ENCODE measurements around the gene RPS13.
"Not testable (repeated sequence)": the region's sequence is repeated elsewhere in the genome, so short reads cannot be mapped to it uniquely, and the experiment has no call there.

The RPS13 gene

GRCh38 chr11:17077520-17078401 is at the start of gene RPS13:
TSS of gene RPS13 (minus strand) at chr11:17077667. CDS start at chr11:17077641, 26 bp downstream.
- Histone ChIP-seq H3K4me3 (ENCODE audit: low read length) (peak within 1 kb of the TSS; percentile 84), H3K4me1 (ENCODE audit: insufficient read depth, low read length) (peaks cover 18% of the 10 kb centered on the region), H3K27me3 (ENCODE audit: insufficient read depth, low read length) (no peaks in the 10 kb centered on the region), H3K36me3 (ENCODE audit: insufficient read depth, low read length) (peaks cover 29% of the 10 kb centered on the region), H2AFZ (ENCODE audit: low read depth, low read length) (peak within 1 kb of the TSS; percentile 74), H3K9me3 (ENCODE audit: low read length) (no peaks in the 10 kb centered on the region)

- Histone ChIP-seq H2AFZ (ENCODE audit: low read depth, low read length) (no peak overlapping the region), H3K9me3 (ENCODE audit: low read length) (peaks cover 3% of the 10 kb centered on the region), H3K4me1 (ENCODE audit: insufficient read depth, low read length) (no peaks in the 10 kb centered on the region), H3K4me3 (ENCODE audit: low read length) (no peak overlapping the region), H3K36me3 (ENCODE audit: insufficient read depth, low read length) (peaks cover 50% of the 10 kb centered on the region), H3K27me3 (ENCODE audit: insufficient read depth, low read length) (no peaks in the 10 kb centered on the region)
Observed at GRCh38 chr11:17121981-17122380, 44.5 kb upstream of the RPS13 start.

DNA sequence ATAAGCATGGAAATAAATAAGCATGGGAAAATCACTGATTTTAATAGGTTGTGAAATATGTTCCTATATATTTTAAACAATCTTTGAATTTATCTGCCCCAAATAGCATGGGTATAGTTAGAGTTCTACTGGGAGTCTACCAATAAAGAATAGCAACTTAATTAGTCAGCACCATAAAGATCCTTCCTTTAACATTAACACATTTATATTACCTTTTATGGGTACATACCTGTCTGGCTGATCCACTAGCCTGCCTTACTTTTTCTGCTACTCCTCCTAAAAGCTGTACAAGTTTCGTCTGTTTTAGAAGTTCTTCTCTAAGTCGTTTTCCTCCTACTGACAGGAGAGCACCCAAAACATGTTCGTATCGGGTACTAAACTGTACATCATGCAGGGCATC is 39.8 kb upstream of the RPS13 start:
- Histone ChIP-seq H3K27me3 (ENCODE audit: insufficient read depth, low read length) (no peaks in the 10 kb centered on the region), H3K9me3 (ENCODE audit: low read length) (peaks cover 3% of the 10 kb centered on the region), H2AFZ (ENCODE audit: low read depth, low read length) (no peak overlapping the region), H3K36me3 (ENCODE audit: insufficient read depth, low read length) (peaks cover 60% of the 10 kb centered on the region), H3K4me3 (ENCODE audit: low read length) (no peak overlapping the region), H3K4me1 (ENCODE audit: insufficient read depth, low read length) (no peaks in the 10 kb centered on the region)

GRCh38 chr11:17116117-17116516 is 38.6 kb upstream of the RPS13 start:
- H2AFZ ChIP-seq (ENCODE audit: low read depth, low read length), result no peak overlapping the region
- no peaks in the 10 kb centered on the region for H3K4me1 ChIP-seq (ENCODE audit: insufficient read depth, low read length)
- H3K4me3 ChIP-seq (ENCODE audit: low read length), result no peak overlapping the region
- H3K9me3 ChIP-seq (ENCODE audit: low read length), result peaks cover 3% of the 10 kb centered on the region
- H3K27me3 ChIP-seq (ENCODE audit: insufficient read depth, low read length), result no peaks in the 10 kb centered on the region
- H3K36me3 ChIP-seq (ENCODE audit: insufficient read depth, low read length), result peaks cover 57% of the 10 kb centered on the region

GRCh38 chr11:17107745-17108144 is 30.3 kb upstream of the RPS13 start:
- not testable (repeated sequence) for H2AFZ ChIP-seq (ENCODE audit: low read depth, low read length); H3K4me3 ChIP-seq (ENCODE audit: low read length); H3K4me1 ChIP-seq (ENCODE audit: insufficient read depth, low read length); H3K9me3 ChIP-seq (ENCODE audit: low read length); H3K27me3 ChIP-seq (ENCODE audit: insufficient read depth, low read length)
- H3K36me3 ChIP-seq (ENCODE audit: insufficient read depth, low read length), result peaks cover 63% of the 10 kb centered on the region

- H3K4me1 ChIP-seq (ENCODE audit: insufficient read depth, low read length); H3K27me3 ChIP-seq (ENCODE audit: insufficient read depth, low read length); H3K9me3 ChIP-seq (ENCODE audit: low read length); H2AFZ ChIP-seq (ENCODE audit: low read depth, low read length); H3K4me3 ChIP-seq (ENCODE audit: low read length): not testable (repeated sequence)
- peaks cover 65% of the 10 kb centered on the region for H3K36me3 ChIP-seq (ENCODE audit: insufficient read depth, low read length)
Observed at GRCh38 chr11:17105404-17106040, 28.1 kb upstream of the RPS13 start.

DNA sequence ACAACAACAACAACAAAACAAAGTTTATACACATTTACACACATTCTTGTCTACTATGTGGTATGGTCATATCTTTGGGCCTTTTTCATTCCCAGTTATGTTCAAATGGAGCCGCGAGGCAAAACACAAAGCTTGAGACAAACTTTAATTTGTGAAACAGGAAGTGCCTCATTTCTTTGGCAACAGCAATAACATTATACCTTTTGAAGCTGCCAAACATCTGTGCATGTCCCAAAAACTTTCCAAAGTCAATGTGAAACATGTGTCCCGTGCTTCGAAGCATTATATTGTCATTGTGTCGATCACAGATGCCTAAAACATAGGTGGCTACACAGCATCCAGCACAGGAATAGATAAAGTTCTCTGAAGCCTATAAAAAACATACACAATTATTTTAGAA is 25.0 kb upstream of the RPS13 start:
- H2AFZ ChIP-seq (ENCODE audit: low read depth, low read length), result no peak overlapping the region
- no peaks in the 10 kb centered on the region for H3K4me1 ChIP-seq (ENCODE audit: insufficient read depth, low read length)
- no peaks in the 10 kb centered on the region for H3K9me3 ChIP-seq (ENCODE audit: low read length)
- no peak overlapping the region for H3K4me3 ChIP-seq (ENCODE audit: low read length)
- peaks cover 62% of the 10 kb centered on the region for H3K36me3 ChIP-seq (ENCODE audit: insufficient read depth, low read length)
- H3K27me3 ChIP-seq (ENCODE audit: insufficient read depth, low read length), result no peaks in the 10 kb centered on the region

DNA sequence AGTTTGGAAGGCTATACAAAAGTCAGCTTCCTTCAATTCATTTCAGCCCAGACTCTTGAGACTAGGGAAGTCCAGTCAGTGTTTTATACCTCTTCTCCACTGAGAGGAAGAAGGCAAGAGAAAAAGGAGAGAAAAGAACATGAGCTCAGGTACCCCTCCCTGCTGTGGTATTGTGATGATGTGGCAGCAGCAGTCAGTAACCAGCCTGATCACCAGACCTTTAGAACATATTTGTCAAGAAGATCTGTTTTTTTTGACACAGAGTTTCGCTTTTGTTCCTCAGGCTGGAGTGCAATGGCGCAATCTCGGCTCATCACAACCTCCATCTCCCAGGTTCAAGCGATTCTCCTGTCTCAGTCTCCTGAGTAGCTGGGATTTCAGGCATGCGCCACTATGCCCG is 21.2 kb upstream of the RPS13 start:
- H2AFZ ChIP-seq (ENCODE audit: low read depth, low read length), result no peak overlapping the region
- H3K36me3 ChIP-seq (ENCODE audit: insufficient read depth, low read length), result peaks cover 69% of the 10 kb centered on the region
- H3K4me3 ChIP-seq (ENCODE audit: low read length), result no peak overlapping the region
- no peaks in the 10 kb centered on the region for H3K27me3 ChIP-seq (ENCODE audit: insufficient read depth, low read length)
- H3K9me3 ChIP-seq (ENCODE audit: low read length), result no peaks in the 10 kb centered on the region
- H3K4me1 ChIP-seq (ENCODE audit: insufficient read depth, low read length), result no peaks in the 10 kb centered on the region

GRCh38 chr11:17098038-17098437 is 20.6 kb upstream of the RPS13 start:
- Histone ChIP-seq H3K27me3 (ENCODE audit: insufficient read depth, low read length) (no peaks in the 10 kb centered on the region), H2AFZ (ENCODE audit: low read depth, low read length) (no peak overlapping the region), H3K9me3 (ENCODE audit: low read length) (no peaks in the 10 kb centered on the region), H3K4me1 (ENCODE audit: insufficient read depth, low read length) (no peaks in the 10 kb centered on the region), H3K4me3 (ENCODE audit: low read length) (no peak overlapping the region), H3K36me3 (ENCODE audit: insufficient read depth, low read length) (peaks cover 65% of the 10 kb centered on the region)

- H3K4me3 ChIP-seq (ENCODE audit: low read length); H3K27me3 ChIP-seq (ENCODE audit: insufficient read depth, low read length); H3K9me3 ChIP-seq (ENCODE audit: low read length); H2AFZ ChIP-seq (ENCODE audit: low read depth, low read length); H3K4me1 ChIP-seq (ENCODE audit: insufficient read depth, low read length): not testable (repeated sequence)
- peaks cover 31% of the 10 kb centered on the region for H3K36me3 ChIP-seq (ENCODE audit: insufficient read depth, low read length)
Observed at GRCh38 chr11:17085976-17086375, 8.5 kb upstream of the RPS13 start.

GRCh38 chr11:17077240-17077519 is 287 bp downstream of the RPS13 start:
- H2AFZ ChIP-seq (ENCODE audit: low read depth, low read length), result no peak overlapping the region
- H3K4me3 ChIP-seq (ENCODE audit: low read length), result peak overlapping the region; percentile 84
- H3K4me1 ChIP-seq (ENCODE audit: insufficient read depth, low read length), result peaks cover 18% of the 10 kb centered on the region
- peaks cover 29% of the 10 kb centered on the region for H3K36me3 ChIP-seq (ENCODE audit: insufficient read depth, low read length)
- H3K9me3 ChIP-seq (ENCODE audit: low read length), result no peaks in the 10 kb centered on the region
- no peaks in the 10 kb centered on the region for H3K27me3 ChIP-seq (ENCODE audit: insufficient read depth, low read length)

DNA sequence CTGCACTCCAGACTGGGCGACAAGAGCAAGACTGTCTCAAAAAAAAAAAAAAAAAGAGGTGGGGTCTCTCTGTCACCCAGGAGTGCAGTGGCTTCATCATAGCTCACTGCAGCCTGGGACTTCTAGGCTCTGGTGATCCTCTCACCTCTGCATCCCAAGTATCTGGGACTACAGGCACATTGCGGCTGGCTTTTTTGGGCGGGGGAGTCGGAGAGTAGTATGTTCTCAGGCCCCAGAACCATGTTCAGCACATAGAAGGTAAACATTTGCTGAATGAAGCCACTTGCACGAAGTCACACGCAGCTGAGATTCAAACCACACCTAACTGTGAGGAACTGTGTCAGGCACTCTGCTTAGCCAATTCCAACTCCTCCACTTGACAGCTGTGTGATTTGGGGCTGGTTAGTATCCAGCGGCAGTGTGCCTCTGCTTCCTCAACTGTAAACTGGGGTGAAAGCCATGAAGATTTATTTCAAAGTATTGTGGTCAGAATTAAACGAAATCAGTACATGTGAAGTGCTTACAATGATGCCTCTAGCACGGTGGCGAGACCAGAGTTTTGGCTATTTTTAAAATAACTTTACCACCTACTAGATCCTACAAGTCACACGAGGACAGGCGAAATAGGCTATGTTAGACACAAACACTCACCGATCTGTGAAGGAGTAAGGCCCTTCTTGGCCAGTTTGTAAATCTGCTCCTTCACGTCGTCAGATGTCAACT is 789 bp downstream of the RPS13 start:
- no peaks in the 10 kb centered on the region for H3K27me3 ChIP-seq (ENCODE audit: insufficient read depth, low read length)
- H2AFZ ChIP-seq (ENCODE audit: low read depth, low read length), result no peak overlapping the region
- peaks cover 29% of the 10 kb centered on the region for H3K36me3 ChIP-seq (ENCODE audit: insufficient read depth, low read length)
- peak overlapping the region; percentile 84 for H3K4me3 ChIP-seq (ENCODE audit: low read length)
- H3K4me1 ChIP-seq (ENCODE audit: insufficient read depth, low read length), result peaks cover 18% of the 10 kb centered on the region
- H3K9me3 ChIP-seq (ENCODE audit: low read length), result no peaks in the 10 kb centered on the region

GRCh38 chr11:17075506-17075905 is 2.0 kb downstream of the RPS13 start:
- peaks cover 18% of the 10 kb centered on the region for H3K4me1 ChIP-seq (ENCODE audit: insufficient read depth, low read length)
- H3K36me3 ChIP-seq (ENCODE audit: insufficient read depth, low read length), result peaks cover 29% of the 10 kb centered on the region
- H3K27me3 ChIP-seq (ENCODE audit: insufficient read depth, low read length), result no peaks in the 10 kb centered on the region
- H3K4me3 ChIP-seq (ENCODE audit: low read length), result no peak overlapping the region
- H2AFZ ChIP-seq (ENCODE audit: low read depth, low read length), result no peak overlapping the region
- no peaks in the 10 kb centered on the region for H3K9me3 ChIP-seq (ENCODE audit: low read length)

Measured in neuron (in vitro differentiated cells).